ENCODE data around the gene HIPK4. TPM values are rescaled to one million over a fixed set of nuclear protein-coding genes. Genes with fewer than 3 reads are reported as not detected.
"Not testable (repeated sequence)": the region's sequence is repeated elsewhere in the genome, so short reads cannot be mapped to it uniquely, and the experiment has no call there.

The HIPK4 gene
- total RNA-seq (2021) (0.15 TPM in 1 of 2 replicates, not detected in the other), Bru-seq, nascent RNA (percentile 14 among the genes with signal in this experiment), BruChase-seq, experiment 1, labeled RNA remaining after a 2-hour chase (percentile 27 among the genes with signal in this experiment), BruChase-seq, experiment 2, labeled RNA remaining after a 6-hour chase (percentile 22 among the genes with signal in this experiment)
- long read RNA-seq, partial matches to known transcripts: 0 of 1 reads
- long read RNA-seq, other reads (novel, unspliced or antisense): 1 of 1 reads

GRCh38 chr19:40390084-40390742 is at the start of gene HIPK4:
TSS of gene HIPK4 (minus strand) at chr19:40390181. CDS start at chr19:40389902, 279 bp downstream.
- H3K27ac ChIP-seq (ENCODE audit: low read depth, low read length, poor library complexity, severe bottlenecking): no peak within 1 kb of the TSS
- no peak for DNase-seq (ENCODE audit: low spot score)
- no peaks in the 10 kb centered on the region for H3K27me3 ChIP-seq (replicated peaks; ENCODE audit: insufficient read depth, low read depth, low read length, poor library complexity)
- ChIA-PET POLR2A (ENCODE audit: low non-redundant PET) (no interaction called here), CTCF (no interaction called here)
- no TSS peak for BruUV-seq (replicated peaks)
- H3K4me1 ChIP-seq (ENCODE audit: insufficient read depth, low read length, poor library complexity, severe bottlenecking): no peaks in the 10 kb centered on the region
- no peak within 1 kb of the TSS for H3K4me3 ChIP-seq (ENCODE audit: low read depth, low read length, poor library complexity, severe bottlenecking)
- no peaks in the 10 kb centered on the region for H3K9me3 ChIP-seq (ENCODE audit: low read depth, low read length, poor library complexity, severe bottlenecking)
- TF ChIP-seq EZH2 (IDR thresholded peaks at IDR 0.05; ENCODE audit: borderline replicate concordance, low read depth, low read length, poor library complexity, severe bottlenecking): no peak
- no peak for TF ChIP-seq CTCF (conservative IDR thresholded peaks at IDR 0.05; ENCODE audit: low read depth, low read length)
- no peaks in the 10 kb centered on the region for H3K36me3 ChIP-seq (ENCODE audit: insufficient read depth, low read length, poor library complexity, severe bottlenecking)
- intact Hi-C loops (cut with micrococcal nuclease; ENCODE audit: unreplicated experiment): no loop called here

GRCh38 chr19:40438284-40438683 is 48.3 kb upstream of the HIPK4 start:
- POLR2A ChIA-PET (ENCODE audit: low non-redundant PET): no interaction called here
- no TSS peak for BruUV-seq (replicated peaks)
- CTCF ChIA-PET: no interaction called here
- H3K9me3 ChIP-seq (ENCODE audit: low read depth, low read length, poor library complexity, severe bottlenecking): no peaks in the 10 kb centered on the region
- no peak for DNase-seq (ENCODE audit: low spot score)
- no peak overlapping the region for H3K4me3 ChIP-seq (ENCODE audit: low read depth, low read length, poor library complexity, severe bottlenecking)
- H3K27me3 ChIP-seq (replicated peaks; ENCODE audit: insufficient read depth, low read depth, low read length, poor library complexity): no peaks in the 10 kb centered on the region
- intact Hi-C loops (cut with micrococcal nuclease; ENCODE audit: unreplicated experiment): no loop called here
- peaks cover 26% of the 10 kb centered on the region for H3K36me3 ChIP-seq (ENCODE audit: insufficient read depth, low read length, poor library complexity, severe bottlenecking)
- peaks cover 15% of the 10 kb centered on the region for H3K4me1 ChIP-seq (ENCODE audit: insufficient read depth, low read length, poor library complexity, severe bottlenecking)
- H3K27ac ChIP-seq (ENCODE audit: low read depth, low read length, poor library complexity, severe bottlenecking): no peak overlapping the region
- TF ChIP-seq EZH2 (IDR thresholded peaks at IDR 0.05; ENCODE audit: borderline replicate concordance, low read depth, low read length, poor library complexity, severe bottlenecking) (no peak), CTCF (conservative IDR thresholded peaks at IDR 0.05; ENCODE audit: low read depth, low read length) (no peak)

DNA sequence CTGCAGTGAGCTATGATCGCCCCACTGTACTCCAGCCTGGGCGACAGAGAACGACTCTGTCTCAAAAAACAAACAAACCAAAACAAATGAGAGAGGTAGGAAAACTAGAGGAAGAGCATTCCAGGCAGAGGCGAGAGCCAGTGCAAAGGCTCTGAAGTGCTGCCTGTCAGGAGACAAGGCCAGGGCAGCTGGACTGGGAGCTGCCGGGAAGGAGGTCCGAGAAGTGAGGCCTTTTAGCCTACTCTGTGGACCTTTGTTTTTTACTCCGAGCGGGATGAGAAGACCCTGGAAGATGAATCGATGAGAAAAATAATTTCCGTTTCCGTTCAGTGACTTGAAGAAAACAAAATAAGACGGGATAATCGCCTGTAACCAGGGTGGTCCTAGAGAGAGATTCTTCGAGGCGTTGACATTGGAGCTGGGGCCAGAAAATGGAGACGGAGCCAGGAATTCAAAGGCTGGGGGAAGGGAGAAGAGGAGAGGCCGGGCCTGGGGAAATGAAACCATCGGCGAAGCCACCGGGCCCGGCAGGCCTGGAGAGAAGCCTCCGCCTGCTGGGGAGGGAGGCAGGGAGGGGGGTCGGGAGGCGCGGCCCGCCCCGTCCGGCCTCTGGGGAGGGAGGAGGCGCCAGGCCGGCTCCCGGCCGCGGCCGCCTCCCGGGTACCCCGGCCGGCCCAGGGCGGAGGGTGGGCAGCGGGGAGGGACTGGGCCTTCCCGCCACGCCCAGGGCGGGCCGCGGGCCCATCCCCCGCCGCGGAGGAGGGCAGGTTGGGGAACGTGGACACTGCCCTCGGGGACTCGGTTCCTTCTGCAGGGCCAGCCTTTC is 43.6 kb upstream of the HIPK4 start:
- peaks cover 11% of the 10 kb centered on the region for H3K4me1 ChIP-seq (ENCODE audit: insufficient read depth, low read length, poor library complexity, severe bottlenecking)
- H3K4me3 ChIP-seq (ENCODE audit: low read depth, low read length, poor library complexity, severe bottlenecking): peak overlapping the region; percentile 40
- ChIA-PET CTCF (interaction anchor here (0.6 kb wide), 1 partner anchor 30 kb away, joined by 4 read pairs; no protein-coding TSS in a partner anchor), POLR2A (ENCODE audit: low non-redundant PET) (no interaction called here)
- intact Hi-C loops (cut with micrococcal nuclease; ENCODE audit: unreplicated experiment): no loop called here
- H3K27ac ChIP-seq (ENCODE audit: low read depth, low read length, poor library complexity, severe bottlenecking): peak overlapping the region; percentile 87
- no peaks in the 10 kb centered on the region for H3K36me3 ChIP-seq (ENCODE audit: insufficient read depth, low read length, poor library complexity, severe bottlenecking)
- H3K27me3 ChIP-seq (replicated peaks; ENCODE audit: insufficient read depth, low read depth, low read length, poor library complexity): no peaks in the 10 kb centered on the region
- H3K9me3 ChIP-seq (ENCODE audit: low read depth, low read length, poor library complexity, severe bottlenecking): no peaks in the 10 kb centered on the region
- TF ChIP-seq CTCF (conservative IDR thresholded peaks at IDR 0.05; ENCODE audit: low read depth, low read length) (no peak), EZH2 (IDR thresholded peaks at IDR 0.05; ENCODE audit: borderline replicate concordance, low read depth, low read length, poor library complexity, severe bottlenecking) (no peak)
- BruUV-seq (replicated peaks): TSS peak; percentile 98
- peak; percentile 87 for DNase-seq (ENCODE audit: low spot score)

- intact Hi-C loops (cut with micrococcal nuclease; ENCODE audit: unreplicated experiment): not testable (repeated sequence)
- POLR2A ChIA-PET (ENCODE audit: low non-redundant PET): interaction anchor here (0.7 kb wide), 1 partner anchor 24 kb away, joined by 3 read pairs; no protein-coding TSS in a partner anchor
These were observed 42.8 kb upstream of the HIPK4 start for GRCh38 chr19:40432760-40433159.

More at GRCh38 chr19:40432760-40433159, 42.8 kb upstream of the HIPK4 start:
- CTCF ChIA-PET: interaction anchor here (0.6 kb wide), 1 partner anchor 31 kb away, joined by 4 read pairs; no protein-coding TSS in a partner anchor
- not testable (repeated sequence) for BruUV-seq (replicated peaks); H3K9me3 ChIP-seq (ENCODE audit: low read depth, low read length, poor library complexity, severe bottlenecking); H3K27me3 ChIP-seq (replicated peaks; ENCODE audit: insufficient read depth, low read depth, low read length, poor library complexity); DNase-seq (ENCODE audit: low spot score); H3K36me3 ChIP-seq (ENCODE audit: insufficient read depth, low read length, poor library complexity, severe bottlenecking)
- Histone ChIP-seq H3K27ac (ENCODE audit: low read depth, low read length, poor library complexity, severe bottlenecking) (peak overlapping the region; percentile 87), H3K4me1 (ENCODE audit: insufficient read depth, low read length, poor library complexity, severe bottlenecking) (peaks cover 11% of the 10 kb centered on the region), H3K4me3 (ENCODE audit: low read depth, low read length, poor library complexity, severe bottlenecking) (peak overlapping the region; percentile 40)
